NCI-H345 treated with DMSO at 0.1 percent for 48 hours (cell line): ENCODE results near the gene PLA2G6.
"Not testable (repeated sequence)": the region's sequence is repeated elsewhere in the genome, so short reads cannot be mapped to it uniquely, and the experiment has no call there.

ENCODE experiments used
- DNase-seq: peaks from one replicate; lab custom pipeline; 2025; ENCODE audit not compliant: unreplicated experiment; lab: John Stamatoyannopoulos, UW

The PLA2G6 gene

GRCh38 chr22:38135133-38135706, 46.4 kb downstream of the PLA2G6 start:
- DNase-seq: no peak

DNA sequence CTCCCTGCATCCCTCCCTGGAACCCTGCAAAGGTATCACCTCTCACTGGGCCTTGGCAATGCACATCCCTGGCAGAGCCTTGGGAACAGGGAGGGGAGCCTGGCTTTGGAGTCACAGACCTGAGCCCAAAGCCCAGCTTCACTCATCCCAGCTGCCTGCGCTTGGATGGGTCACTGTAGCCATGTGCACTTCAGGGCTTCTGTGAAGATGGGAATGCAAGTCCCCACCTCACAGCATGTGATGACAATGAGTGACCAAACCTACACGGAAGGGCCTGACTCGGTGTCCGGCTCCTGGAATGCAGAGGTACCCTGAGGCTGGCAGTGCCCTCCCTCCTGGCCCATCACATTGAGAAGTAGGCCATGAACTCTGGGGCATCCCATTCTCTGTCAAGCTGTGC, 48.3 kb downstream of the PLA2G6 start:
- no peak for DNase-seq

DNA sequence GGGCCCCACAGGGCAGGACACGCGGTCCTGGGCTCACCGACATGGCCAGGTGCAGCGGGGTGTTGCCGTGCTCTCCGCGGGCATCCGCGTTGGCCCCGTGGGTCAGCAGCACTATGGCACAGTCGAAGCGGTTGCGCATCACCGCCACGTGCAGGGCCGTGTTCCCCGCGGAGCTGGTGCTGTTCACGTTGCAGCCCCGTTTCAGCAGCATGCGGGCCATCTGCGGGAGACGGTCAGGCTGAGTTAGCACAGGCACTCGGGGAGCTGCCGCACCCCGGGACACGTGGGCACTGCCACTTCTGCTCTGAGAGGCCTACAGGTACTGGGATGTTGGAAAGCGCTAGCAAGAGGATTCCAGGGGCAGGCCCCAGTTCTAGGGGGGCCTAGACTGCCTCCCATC, 48.8 kb downstream of the PLA2G6 start:
- no peak for DNase-seq

DNA sequence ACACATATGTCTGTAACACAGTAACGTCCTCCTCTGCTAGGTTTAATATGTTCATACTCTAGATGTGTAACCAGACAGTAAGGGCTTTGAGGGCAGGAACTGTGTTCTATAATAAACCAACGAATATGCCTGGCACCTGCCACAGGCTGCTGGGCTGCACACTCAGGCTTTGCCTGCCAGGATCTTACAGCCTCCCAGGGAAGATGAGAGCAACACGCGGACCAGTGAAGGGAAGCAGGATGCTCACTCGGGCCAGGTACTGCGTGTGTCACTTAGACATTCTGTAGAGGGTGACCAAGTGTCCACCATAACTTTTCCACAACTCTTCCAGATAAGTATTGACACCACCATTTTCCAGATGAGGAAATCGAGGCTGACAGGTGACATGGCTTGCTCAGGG, 49.5 kb downstream of the PLA2G6 start:
- no peak for DNase-seq

DNA sequence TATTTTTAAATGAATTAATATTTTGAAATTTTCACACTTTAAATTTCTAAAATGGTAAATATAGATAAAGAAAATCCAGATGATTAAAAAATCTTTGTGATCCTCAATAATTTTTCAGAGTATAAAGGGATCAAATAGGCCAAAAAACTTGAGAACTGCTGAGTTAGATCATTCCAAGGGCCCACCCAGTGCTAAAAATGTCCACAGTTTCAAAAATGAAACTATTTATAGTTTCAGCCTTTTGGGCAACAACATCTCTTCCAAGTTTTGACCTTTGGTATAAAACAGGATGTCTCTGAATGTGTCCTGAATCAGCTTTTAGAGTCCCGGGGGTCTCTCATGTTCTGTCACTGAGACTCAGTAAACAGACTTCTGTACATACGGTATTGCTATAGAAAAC, 50.2 kb downstream of the PLA2G6 start:
- no peak for DNase-seq

DNA sequence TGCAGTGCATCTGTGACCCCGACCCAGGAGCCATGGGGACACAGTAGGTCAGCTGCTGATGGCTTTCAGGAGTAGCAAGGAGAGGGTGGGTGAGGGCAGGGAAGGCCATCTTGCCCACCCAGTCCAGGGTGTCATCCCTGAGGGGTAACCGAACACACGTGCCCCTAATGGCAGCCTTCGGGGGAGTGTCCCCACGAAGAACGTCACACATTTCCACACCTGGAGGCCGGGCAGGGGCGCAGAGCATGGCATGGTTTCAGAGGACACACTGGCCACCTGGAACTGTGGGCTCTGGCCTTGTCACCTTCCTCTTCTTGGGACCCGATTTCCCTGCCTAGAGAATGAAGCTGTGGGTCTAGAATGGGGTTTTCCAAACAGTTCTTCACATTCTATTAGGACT, 51.8 kb downstream of the PLA2G6 start:
- no peak for DNase-seq

- no peak for DNase-seq
These were observed 52.6 kb downstream of the PLA2G6 start for GRCh38 chr22:38129021-38129420.

DNA sequence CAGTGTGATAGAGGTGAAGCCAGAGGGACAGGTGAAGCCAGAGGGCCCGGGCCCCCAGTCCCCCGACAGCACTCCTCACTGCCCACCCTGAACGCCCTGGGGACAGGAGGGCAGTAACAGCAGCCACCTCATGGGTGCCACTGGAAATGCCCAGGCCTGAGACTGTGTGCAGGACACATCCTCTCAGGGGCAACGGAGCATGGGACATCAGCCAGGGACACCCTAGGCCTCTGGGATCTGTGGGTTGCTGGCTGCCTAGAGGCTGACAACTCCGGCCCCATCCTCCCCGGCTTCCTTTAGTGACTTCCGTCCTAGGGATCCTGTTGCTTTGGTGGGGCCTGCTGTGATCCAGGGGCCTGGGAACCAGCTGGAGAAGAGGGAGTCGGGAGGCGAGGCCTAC, 53.8 kb downstream of the PLA2G6 start:
- no peak for DNase-seq

- DNase-seq: no peak
These were observed 54.5 kb downstream of the PLA2G6 start for GRCh38 chr22:38126928-38127668.

GRCh38 chr22:38125751-38126201, 55.9 kb downstream of the PLA2G6 start:
- no peak for DNase-seq

- no peak for DNase-seq
These were observed 56.5 kb downstream of the PLA2G6 start for GRCh38 chr22:38125038-38125610.

- no peak for DNase-seq
These were observed 57.2 kb downstream of the PLA2G6 start for GRCh38 chr22:38124236-38124974.

DNA sequence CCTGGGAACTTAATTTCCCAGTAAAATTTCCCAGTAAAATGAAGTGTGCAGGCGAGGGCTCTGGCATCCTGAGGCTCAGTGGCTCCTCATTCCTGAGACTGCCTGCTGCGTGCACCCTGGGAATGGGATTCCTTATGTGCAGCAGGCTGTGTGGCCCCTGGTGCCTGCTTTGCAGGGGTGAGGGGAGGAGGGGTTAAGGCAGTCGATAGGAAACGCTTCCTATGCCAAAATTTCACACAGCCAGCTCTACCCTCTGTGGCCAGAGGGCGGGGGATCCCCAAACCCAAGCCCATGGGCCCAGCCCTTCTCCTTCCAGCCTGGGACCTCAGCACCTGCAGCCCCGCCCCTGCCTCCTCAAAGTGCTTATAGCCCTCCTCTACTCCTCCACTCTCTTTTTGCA, 59.0 kb downstream of the PLA2G6 start:
- no peak for DNase-seq

- no peak for DNase-seq
These were observed 61.1 kb downstream of the PLA2G6 start for GRCh38 chr22:38120359-38121110.

GRCh38 chr22:38118747-38119146, 62.9 kb downstream of the PLA2G6 start:
- DNase-seq: not testable (repeated sequence)

- no peak for DNase-seq
These were observed 63.4 kb downstream of the PLA2G6 start for GRCh38 chr22:38118182-38118581.

GRCh38 chr22:38117556-38117955, 64.1 kb downstream of the PLA2G6 start:
- DNase-seq: not testable (repeated sequence)

- no peak for DNase-seq
These were observed 66.0 kb downstream of the PLA2G6 start for GRCh38 chr22:38115423-38116205.

GRCh38 chr22:38114484-38115398, 66.9 kb downstream of the PLA2G6 start:
- DNase-seq: peak; percentile 5
